ENCODE measurements around the gene LCOR. TPM values are rescaled to one million over a fixed set of nuclear protein-coding genes. Genes with fewer than 3 reads are reported as not detected.

LCOR gene
- total RNA-seq, 1 experiment from 2014 or later = 10.5 TPM

Small RNAs within 50 kb of the gene (microRNA-seq; reads per million reads assigned to microRNA genes)
- gene MIR607 (ENCODE audit: unreplicated experiment) = not detected

Other genes with a start within 250 kb of the LCOR start
- gene TM9SF3, start 245.3 kb upstream of the LCOR start, total RNA-seq (2014; rRNA removed) = 39.2 and 47.0 TPM in 2 replicates
- 3.7 and 4.7 TPM in 2 replicates for gene PIK3AP1, start 111.8 kb upstream of the LCOR start, total RNA-seq (2014; rRNA removed)

All from PC-3 (cell line).